GF-D8 (cell line): Measurements from ENCODE around the gene RBPJL.
A peak's percentile ranks its signal among the peaks of the same experiment; 100 is the strongest.

Experiments used
- DNase-seq: peaks from one replicate; lab custom pipeline; 2025; lab: John Stamatoyannopoulos, UW

Gene RBPJL, protein sequence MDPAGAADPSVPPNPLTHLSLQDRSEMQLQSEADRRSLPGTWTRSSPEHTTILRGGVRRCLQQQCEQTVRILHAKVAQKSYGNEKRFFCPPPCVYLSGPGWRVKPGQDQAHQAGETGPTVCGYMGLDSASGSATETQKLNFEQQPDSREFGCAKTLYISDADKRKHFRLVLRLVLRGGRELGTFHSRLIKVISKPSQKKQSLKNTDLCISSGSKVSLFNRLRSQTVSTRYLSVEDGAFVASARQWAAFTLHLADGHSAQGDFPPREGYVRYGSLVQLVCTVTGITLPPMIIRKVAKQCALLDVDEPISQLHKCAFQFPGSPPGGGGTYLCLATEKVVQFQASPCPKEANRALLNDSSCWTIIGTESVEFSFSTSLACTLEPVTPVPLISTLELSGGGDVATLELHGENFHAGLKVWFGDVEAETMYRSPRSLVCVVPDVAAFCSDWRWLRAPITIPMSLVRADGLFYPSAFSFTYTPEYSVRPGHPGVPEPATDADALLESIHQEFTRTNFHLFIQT

DNA sequence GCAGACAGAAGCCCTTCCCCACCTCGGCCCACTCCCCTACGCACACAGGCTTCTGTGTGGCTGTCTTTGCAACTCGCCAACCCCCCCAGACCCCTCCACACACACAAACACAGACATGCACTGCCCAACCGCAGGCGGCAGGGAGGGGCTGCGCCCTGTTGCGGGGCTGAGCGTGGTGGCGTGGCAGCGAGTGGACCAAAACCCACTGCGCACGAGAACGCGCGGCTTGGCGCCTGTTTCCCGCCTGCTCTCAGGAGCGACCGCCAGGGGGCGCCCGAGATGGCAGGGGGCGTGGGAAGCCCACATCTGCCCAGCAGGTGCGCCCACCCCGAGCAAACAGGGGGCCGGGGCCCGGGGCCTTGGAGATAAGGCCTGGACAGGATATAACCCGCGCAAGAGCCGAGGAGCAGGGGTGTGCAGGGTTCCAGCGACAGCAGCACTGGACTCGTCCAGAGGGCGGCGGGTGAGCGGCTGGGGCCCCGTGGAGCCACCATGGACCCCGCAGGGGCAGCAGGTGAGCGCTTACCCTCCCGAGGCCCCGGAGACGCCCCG, at the start of gene RBPJL:
TSS of gene RBPJL (plus strand) at position 410 of the 552 bp plus-strand sequence. CDS start at position 493, 83 bp downstream.
- DNase-seq, result no peak

DNA sequence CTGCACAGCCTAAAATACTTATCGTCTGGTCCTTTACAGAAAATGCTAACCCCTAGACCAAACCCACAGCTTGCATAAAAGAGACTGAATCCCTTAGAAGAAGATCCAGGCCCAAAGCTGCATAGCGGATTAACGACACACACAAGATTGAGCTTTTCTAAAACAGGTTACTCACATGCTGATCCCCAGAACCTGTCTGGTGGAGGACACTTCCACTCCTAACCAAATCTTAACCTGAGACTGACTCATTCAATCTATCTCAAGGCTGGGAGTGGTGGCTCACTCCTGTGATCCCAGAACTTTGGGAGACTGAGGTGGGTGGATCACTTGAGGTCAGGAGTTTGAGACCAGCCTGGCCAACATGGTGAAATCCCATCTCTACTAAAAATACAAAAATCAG, 49.5 kb upstream of the RBPJL start:
- DNase-seq, result no peak

DNA sequence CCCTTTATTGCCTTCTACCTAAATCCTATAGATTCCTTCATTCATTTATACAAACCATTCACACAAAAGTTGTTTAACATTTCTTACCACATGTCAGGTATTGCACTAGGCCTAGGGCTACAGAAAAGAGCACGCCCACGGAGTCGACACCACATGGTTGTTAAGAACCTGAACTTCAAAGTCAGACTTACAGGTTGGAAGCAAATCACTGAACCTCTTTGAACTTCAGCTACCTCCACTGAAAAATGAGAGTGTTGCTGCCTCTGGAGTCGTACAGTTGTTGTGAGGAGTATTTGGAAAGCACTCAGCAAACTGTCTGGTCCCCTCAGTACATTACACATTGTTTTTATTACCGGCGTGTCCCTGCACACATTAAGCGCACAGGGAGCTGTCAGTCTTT, 48.9 kb upstream of the RBPJL start:
- no peak for DNase-seq

DNA sequence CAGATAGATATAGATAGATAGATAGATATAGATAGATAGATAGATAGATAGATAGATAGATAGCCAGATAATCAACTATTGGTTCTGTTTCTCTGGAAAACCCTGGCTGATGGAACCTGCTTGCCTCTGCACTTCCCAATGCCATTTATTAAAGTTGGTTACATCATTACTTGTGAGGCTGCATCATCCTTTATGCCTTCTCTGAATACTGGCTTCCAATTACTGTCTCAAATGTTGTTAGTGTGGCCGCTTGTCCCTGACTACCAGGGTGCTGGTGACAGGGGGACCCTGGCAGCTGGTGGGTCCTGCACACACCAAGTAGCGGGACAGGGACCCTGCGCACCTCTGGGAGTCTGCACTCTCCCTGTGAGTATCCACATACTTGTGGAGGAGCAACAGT, 48.4 kb upstream of the RBPJL start:
- DNase-seq, result no peak

DNA sequence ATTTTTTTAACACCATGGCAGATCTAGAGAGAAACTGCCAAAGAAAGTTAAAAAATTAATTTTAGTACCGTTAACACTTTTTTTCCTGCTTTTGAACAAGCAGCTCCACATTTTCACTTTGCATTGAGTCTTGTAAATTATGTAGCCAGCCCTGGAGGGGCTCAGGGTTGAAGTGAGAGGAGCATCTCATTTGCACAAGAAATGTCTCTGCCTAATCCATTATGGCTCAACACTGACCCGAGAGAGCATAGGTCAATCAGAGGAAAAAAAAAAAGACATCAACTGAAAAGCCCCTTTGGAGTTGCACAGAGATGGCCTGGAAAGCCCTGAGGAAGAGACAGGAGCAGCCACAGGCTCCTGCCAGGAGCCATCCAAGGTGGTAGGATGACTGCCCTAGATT, 48.0 kb upstream of the RBPJL start:
- DNase-seq, result no peak

DNA sequence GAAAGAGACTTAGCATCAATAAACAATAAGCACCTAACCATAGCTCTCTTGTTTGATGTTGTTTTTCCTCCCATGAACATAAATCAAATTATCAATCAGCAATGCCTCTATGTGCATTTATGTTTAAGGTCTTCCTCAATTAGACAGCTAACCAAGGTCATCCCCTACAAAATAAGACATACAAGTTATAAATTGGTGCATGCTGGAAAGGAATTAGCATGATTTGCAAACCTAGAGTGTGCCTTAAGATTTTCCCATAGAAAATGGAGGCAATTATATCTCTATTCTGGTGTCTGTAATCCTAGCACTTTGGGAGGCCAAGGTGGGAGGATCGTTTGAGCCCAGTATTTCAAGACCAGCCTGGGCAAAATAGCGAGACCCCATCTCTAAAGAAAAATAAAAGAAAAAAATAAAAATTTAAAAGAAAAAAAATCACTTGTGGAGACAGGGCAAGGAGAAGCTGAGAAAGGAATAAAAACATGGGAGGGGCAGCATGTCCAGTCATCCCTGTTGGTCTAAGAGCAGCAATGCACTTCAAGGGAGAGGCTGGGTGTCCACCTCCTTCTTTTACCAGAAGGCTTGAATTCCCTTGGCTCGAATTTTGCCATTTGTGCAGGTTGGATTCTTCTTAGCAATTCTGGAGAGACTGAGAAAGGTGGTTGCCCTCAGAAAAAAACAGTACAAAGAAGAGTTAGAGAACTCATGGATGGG, 42.9 kb upstream of the RBPJL start:
- no peak for DNase-seq

DNA sequence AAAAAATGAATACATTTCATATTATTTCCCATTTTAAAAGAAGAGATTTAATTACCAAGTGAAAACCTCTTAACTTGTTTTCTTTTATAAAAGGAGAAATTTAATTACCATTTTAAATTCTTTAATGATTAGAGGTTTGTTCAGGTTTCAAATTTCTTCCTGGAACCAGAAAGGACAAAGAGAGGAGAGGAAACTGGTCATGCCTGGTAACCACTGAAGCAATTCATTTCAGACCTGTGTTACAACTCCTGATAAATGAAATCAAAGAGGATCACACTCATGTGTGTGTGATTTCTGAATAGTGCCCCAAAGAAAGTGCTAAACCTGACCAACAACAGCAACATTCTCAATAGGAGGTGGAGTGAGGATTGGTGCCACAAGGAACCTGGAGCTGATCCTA, 39.7 kb upstream of the RBPJL start:
- DNase-seq, result no peak

DNA sequence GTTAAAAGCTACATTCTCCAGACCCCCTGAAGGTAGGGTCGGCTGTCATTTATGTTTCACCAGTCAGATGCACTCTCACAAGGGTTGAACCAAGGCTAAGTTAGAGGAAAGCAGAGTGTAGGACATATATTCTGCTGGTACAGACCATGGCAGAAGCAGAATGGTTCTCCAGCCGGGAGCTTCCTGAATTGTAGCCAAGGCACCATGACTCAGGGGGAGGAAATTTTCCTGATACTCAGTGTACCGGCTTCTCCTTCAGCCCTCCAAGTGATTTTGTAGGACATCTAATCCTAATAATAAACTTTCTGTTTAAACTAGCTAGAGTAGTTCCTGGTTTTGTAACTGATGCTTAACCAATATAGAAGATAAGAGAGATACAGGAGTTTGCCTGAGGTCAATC, 38.1 kb upstream of the RBPJL start:
- DNase-seq, result no peak

DNA sequence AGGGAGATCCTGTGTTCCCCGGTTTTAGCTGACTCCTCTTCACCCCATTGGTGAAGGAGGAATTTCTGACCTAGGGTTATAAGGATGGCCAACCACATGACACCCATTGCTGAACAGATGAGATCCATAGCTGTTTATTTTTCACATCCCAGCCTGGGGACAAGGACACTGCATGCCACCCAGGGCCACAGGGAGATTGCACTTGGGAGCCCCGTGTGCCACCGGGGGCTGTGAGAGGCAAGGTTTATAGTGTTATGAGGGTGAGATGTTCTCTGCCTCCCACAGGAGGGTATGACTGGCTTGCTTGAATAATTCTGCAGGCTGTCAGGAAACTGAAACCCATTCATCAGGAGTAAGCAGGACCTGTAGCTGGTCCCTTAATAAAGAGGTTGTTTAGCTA, 37.6 kb upstream of the RBPJL start:
- no peak for DNase-seq

DNA sequence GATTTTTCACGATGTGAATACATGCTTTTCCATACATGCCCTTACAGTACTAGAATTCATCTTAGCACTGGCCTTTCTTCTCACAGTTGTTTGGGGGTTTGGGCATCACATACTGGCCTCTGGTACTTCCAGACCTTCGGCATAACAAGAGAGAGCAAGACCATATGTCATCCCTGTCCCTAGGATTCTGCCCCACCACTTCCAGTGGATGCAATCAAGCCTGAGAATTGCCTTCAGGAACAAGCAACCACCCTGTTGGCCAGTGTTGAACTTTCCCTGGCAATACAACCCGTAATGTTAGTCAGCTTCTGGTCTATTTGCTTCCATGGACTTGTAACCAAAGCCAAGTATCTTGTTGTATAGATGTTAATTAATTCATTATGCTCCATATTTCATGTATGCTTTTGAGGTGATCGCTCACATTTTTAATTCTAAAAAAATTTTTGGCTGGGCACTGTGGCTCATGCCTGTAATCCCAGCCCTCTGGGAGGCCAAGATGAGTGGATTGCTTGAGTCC, 36.8 kb upstream of the RBPJL start:
- DNase-seq, result no peak

DNA sequence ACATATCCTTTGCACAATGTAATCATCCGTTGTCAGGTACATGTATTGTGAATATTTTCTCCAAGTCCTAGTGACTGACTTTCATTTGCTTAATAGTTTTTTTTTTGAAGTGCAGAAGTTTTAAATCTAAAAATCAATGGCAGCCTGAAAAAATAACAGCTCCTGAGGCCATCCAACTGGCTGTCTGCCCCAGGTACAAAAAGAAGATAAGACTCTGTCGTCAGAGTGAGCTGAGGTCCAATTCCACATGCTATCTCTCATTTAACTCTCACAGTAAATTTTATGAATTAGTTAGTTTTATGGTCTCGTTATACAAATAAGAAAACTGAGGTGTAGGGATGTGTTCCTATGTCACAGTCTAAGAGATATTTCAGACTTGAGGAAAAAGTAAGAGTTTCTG, 31.3 kb upstream of the RBPJL start:
- DNase-seq, result no peak

DNA sequence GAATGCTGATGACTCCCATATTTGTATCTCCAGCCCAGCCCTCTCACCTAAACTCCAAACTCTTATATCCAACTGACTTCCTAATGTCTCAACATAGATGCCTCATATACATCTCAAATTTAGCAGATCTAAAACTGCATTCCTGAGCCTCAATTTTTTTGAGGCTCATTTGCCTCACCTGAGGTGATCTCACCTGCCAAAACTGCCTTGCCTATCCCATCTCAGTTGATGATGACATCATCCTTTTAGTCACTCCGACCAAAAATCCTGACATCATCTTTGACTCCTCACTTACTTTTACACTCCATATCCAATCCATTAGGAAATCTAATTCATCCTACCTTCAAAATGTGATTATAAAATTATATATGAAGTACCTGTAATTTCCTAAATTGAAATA, 26.6 kb upstream of the RBPJL start:
- no peak for DNase-seq

DNA sequence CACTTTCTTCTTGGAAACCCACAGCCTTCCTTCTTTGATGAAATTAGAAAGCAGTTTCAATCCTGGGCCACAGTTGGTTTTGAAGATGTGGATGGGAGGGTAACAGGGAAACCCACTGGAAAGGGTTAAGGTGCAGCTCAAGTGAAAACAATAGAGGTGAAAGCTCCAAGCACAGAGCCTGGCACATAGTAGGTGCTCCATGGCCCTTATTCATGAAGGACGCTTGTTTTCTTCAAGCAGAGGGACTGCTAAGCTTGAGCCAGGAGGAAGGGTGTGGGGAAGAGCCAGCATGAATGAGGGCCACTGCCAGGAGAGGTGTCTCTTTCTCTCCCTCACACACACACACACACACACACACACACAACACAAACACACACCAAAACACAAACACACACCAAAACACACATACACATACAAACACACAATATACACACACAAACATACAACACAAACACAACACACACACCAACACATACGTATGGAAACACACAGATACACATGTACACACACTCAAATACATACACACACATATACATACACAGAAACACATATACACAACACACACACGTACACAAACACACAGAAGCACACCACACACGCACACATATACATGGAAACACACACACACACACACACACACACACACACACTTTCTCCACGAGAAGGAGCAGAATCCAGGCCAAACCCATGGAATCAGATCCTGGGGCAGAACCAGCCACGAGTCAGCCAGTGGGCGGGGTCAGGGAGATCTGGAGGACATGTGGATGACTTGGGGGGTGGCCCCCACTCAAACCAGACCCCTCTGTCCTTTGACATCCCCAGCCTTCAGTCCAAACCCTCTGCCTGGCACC, 23.7 kb upstream of the RBPJL start:
- DNase-seq, result no peak

DNA sequence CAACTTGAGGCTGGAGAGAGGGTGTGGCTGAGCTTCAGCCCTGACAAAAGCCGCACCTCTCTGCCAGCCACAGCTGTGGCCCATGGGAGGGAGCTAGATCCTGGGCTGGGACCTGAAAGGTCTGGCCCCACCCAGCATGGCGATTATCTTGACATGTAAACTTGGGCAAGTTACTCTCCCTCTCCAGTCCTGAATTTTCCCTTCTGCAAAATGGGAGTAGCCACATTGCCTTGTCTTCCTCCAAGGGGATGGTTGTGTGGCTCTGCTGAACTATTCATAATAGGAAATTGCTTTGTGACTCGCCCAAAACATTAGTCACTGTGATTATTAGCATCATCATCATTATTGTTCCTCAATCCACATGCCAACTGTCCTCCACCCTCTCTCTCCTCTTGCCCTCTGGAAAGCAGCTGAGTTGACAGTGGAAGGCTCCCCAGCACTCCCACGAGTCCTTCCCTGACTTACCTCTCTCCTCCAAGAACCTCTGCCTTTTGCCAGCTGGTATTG, 23.0 kb upstream of the RBPJL start:
- no peak for DNase-seq

DNA sequence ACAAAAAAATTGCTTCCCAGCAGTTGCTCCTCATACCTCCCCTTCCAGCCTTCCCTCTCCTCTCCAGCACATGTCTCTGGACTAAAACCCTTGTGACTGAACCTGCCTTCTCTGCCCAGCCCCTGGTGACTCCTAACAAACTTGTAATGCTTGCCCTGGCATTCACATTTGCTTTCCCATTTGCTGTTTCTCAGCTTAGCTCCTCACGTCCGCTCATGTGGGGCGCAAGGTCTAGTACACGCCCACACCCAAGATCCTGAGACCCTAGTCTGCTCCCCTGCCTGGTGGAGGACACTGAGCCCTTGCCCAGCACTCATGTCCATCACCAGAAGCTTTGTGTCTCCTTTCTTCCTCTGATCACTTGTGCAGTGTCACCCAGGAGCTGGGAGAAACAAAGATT, 18.3 kb upstream of the RBPJL start:
- no peak for DNase-seq

DNA sequence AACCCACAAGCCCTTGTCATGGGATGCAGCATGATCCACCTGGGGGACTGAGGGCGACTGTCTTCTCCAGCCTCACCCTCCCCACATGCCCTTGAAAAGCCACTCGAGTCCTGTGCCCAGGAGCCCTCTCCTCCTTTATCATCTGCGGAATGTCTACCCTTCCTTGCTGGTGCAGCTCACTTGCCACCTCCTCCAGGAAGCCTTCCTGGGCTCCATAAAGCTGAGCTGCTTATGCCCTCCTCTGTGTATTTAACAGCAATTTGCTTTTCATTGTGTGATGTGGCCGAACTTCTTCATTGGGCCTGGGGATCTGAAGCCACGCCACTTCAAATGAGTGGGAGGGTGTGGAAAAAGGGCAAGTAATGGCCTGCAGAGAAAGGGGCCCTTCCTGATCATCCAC, 17.8 kb upstream of the RBPJL start:
- DNase-seq, result no peak

DNA sequence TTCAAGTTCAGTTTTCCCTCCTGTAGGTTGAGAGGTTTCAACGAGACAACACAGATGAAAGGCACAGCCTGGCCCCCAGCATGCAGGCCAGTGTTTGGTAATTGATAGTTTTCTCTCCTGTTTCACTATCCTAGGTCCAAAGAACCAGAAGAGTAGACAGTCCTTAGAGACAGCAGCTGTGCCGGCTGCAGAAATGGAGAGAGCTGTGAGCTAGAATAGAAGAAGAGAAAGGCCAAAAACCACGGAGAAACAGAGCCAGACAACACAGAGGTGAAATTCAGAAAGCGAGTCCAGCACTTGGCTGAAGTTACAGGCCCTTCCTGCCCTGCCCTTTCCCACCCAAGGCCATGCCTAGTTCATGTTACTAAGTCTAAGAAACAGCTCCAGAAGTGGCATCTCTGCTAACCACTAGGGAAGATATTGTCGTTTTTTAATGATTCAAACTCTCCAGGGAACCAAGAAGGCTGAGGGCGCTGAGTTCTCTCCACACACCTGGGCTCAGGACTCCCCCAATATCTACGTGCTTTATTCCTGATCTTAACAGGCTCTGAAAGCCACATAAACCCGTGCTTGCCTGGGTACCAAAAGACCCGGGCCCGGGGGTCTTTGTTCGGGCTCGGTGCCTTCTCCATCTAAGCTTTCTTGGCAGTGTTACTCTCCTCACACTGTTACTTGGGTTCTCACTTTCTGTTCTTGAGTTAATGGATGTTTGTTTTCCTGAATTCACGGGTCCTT, 16.5 kb upstream of the RBPJL start:
- DNase-seq, result no peak

DNA sequence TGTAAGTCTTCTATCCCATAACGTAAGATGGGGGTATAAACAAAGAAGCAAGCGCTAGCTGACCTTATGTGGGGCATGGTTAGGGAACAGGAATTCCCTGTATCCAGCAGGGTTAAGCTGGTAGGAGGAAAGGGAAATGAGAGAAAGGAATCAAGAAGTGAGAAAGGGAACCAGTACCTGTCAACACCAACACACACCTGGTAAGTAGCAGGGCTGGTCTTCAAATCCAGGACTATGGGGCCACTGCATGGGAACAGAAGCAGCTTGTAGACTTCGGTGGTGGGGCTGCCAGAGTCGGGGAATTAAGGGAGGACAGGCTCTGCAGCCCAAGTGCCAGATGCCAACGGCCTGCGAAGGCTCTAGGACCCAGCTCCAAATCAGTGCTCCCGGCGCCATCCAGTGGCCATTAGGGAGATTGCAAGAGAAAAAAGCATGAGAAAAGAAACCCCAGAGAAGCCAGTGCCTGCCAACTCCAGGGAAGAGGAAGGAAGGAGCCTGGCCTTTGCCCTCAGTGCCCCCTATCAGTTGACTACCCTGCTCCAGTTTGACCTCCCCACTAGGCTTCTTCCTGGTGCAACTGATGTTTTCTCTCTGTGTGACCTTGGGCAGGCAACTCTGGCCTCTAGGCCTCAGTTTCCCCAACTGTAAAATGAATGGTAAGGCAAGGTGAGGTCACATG, 15.8 kb upstream of the RBPJL start:
- DNase-seq, result peak; percentile 32

DNA sequence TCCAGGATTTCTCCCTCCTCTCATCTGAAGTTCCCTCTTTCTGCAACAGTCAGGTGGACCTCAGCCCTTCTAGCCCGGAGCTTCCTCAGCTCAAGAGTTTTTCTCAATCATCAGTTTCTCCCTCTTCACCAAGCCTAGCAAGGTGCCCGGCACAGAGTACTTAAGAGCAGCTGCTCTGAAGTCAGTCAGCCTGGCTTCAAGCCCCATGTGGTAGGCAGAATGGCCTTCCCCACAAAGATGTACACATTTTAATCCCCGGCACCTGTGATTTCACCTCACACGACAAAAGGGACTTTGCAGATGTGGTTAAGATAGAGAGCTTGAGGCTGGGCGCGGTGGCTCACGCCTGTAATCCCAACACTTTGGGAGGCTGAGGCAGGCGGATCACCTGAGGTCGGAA, 15.1 kb upstream of the RBPJL start:
- no peak for DNase-seq

DNA sequence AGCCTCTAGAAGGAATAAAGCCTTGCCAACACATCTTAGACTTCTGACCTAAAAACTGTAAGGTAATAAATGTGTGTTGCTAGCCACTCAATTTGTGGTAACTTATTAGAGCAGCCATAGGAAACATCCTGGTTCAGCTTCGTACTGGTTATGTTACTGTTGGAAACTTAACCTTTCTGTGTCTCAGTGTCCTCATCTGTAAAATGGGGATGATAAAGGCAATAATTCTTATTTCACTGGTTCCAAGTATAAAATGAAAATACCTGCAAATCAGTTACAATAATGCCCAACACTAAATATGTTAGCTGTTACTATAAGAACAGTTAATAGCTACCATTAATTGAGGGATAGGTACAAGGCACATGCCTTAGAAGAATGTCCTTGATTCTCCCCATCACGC, 14.3 kb upstream of the RBPJL start:
- DNase-seq, result no peak
